Stimulated activated CD4-positive, alpha-beta T cell treated with anti-CD3 and anti-CD28 coated beads, TNF-alpha, amount 100 ng/mL, for 1 hour (primary cell): Measurements from ENCODE around the gene ATL3.
"Not testable (repeated sequence)": the region's sequence is repeated elsewhere in the genome, so short reads cannot be mapped to it uniquely, and the experiment has no call there.

Experiments
- DNase-seq, 3 donors: peaks; one replicate each; pipeline ENCODE4 v3.0.0-alpha.2; 2020; ENCODE audit warnings: low read depth in 3 of 3, low spot score in 1 of 3

Gene ATL3

GRCh38 chr11:63592975-63593395 is 78.2 kb downstream of the ATL3 start:
- DNase-seq = no peak

GRCh38 chr11:63590024-63590788 is 81.0 kb downstream of the ATL3 start:
- no peak for DNase-seq

- DNase-seq = no peak
These were observed 82.2 kb downstream of the ATL3 start for GRCh38 chr11:63589000-63589399.

GRCh38 chr11:63586451-63587166 is 84.6 kb downstream of the ATL3 start:
- no peak for DNase-seq

- DNase-seq = no peak
These were observed 87.9 kb downstream of the ATL3 start for GRCh38 chr11:63583357-63583677.

- DNase-seq = not testable (repeated sequence)
These were observed 90.0 kb downstream of the ATL3 start for GRCh38 chr11:63581224-63581623.

- DNase-seq = not testable (repeated sequence)
These were observed 92.3 kb downstream of the ATL3 start for GRCh38 chr11:63578882-63579281.

GRCh38 chr11:63574856-63575602 is 96.1 kb downstream of the ATL3 start:
- no peak for DNase-seq
